ENCODE data around the gene ZNF714. TPM values are rescaled to one million over a fixed set of nuclear protein-coding genes. Genes with fewer than 3 reads are reported as not detected.

The ZNF714 gene
- total and polyA plus RNA-seq, 9 of the 15 experiments (the other 6 are each of a cell fraction or from before 2014, with no cell fraction given) = 16.2 to 40.8 (median 28.9) TPM

DNA sequence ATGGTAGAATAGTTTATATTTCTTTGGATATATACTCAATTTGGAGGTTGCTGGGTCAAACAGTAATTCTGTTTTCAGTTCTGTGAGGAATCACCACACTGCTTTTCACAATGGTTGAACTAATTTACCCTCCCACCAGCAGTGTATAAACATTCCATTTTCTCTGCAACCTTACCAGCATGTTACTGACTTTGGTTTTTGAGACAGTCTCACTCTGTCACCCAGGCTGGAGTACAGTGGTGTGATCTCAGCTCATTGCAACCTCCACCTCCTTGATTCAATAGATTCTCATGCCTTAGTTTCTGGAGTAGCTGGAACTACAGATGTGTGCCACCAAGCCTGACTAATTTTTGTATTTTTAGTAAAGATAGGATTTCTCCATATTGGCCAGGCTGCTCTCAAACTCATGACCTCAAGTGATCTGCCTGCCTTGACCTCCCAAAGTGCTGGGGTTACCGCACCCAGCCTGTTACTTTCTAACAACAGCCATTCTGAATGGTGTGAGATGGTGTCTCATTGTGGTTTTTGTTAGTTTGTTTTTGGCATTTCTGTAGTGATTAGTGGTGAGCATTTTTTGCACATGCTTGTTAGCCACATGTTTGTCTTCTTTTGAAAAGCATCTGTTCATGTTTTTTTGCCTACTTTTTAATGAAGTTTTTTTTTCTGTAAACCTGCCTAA lies 12.5 kb downstream of the ZNF714 start:
- POLR2A ChIA-PET = interaction anchor here (0.6 to 1.3 kb wide), 2 partner anchors 12 to 918 kb away, joined by 3 read pairs; partner anchors contain the start of gene ZNF714
- BruUV-seq (replicated peaks) = no TSS peak

More for the DNA sequence above, 12.5 kb downstream of the ZNF714 start:
- Histone ChIP-seq H2AFZ (ENCODE audit: low read depth, low read length) (no peak overlapping the region), H3K79me2 (ENCODE audit: control insufficient read depth, insufficient read depth, low read length) (no peaks in the 10 kb centered on the region), H3K4me1 (replicated peaks in 1 of 2; ENCODE audit: control insufficient read depth in 2 of 2, insufficient read depth in 2 of 2, low read length in 2 of 2) (peaks cover 0 to 2% of the 10 kb centered on the region in 2 experiments; a peak in 3 of 5 replicates), H3K36me3 (ENCODE audit: control insufficient read depth, insufficient read depth, low read length) (peaks cover 34% of the 10 kb centered on the region; the same call in 2 of the 3 replicates), H3K9me1 (ENCODE audit: control insufficient read depth, insufficient read depth, low read length) (no peaks in the 10 kb centered on the region), H3K4me2 (ENCODE audit: insufficient read depth, low read length) (no peak overlapping the region), H3K9ac (ENCODE audit: insufficient read depth in 1 of 2, low read depth in 2 of 2, low read length in 2 of 2) (no peak overlapping the region), H4K20me1 (replicated peaks; ENCODE audit: control insufficient read depth, insufficient read depth, low read length) (no peaks in the 10 kb centered on the region), H3K27ac (ENCODE audit: extremely low read depth, low read depth, low read length) (no peak overlapping the region), H3K27me3 (ENCODE audit: control insufficient read depth in 2 of 2, insufficient read depth in 2 of 2, low read length in 2 of 2) (no peaks in the 10 kb centered on the region), H3K4me3 (no peak overlapping the region), H3K9me3 (replicated peaks; ENCODE audit: control insufficient read depth, insufficient read depth, low read depth, low read length) (no peaks in the 10 kb centered on the region)
- intact Hi-C loops (cut with micrococcal nuclease) = no loop called here
- ATAC-seq (no peak), DNase-seq (ENCODE audit: extremely low read depth in 1 of 4, low spot score in 3 of 4) (no peak), FAIRE-seq (no peak)
- no peak for TF ChIP-seq ILF3 (IDR thresholded peaks at IDR 0.05; ENCODE audit: borderline replicate concordance)
- no peak for TF ChIP-seq ZNF766 (CRISPR knock-in tag; conservative IDR thresholded peaks at IDR 0.05)
- TF ChIP-seq, protein P1, sequence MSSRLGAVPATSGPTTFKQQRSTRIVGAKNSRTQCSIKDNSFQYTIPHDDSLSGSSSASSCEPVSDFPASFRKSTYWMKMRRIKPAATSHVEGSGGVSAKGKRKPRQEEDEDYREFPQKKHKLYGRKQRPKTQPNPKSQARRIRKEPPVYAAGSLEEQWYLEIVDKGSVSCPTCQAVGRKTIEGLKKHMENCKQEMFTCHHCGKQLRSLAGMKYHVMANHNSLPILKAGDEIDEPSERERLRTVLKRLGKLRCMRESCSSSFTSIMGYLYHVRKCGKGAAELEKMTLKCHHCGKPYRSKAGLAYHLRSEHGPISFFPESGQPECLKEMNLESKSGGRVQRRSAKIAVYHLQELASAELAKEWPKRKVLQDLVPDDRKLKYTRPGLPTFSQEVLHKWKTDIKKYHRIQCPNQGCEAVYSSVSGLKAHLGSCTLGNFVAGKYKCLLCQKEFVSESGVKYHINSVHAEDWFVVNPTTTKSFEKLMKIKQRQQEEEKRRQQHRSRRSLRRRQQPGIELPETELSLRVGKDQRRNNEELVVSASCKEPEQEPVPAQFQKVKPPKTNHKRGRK (tag; IDR thresholded peaks at IDR 0.05) = no peak
- no peak for TF ChIP-seq HDAC1 (IDR thresholded peaks at IDR 0.05)
- no peak for TF ChIP-seq DDX20 (tag; IDR thresholded peaks at IDR 0.05; ENCODE audit: low read depth)
- TF ChIP-seq TAF15 (IDR thresholded peaks at IDR 0.05; ENCODE audit: low read depth, low read length) = no peak
- no peak for TF ChIP-seq ZNF668 (CRISPR knock-in tag; IDR thresholded peaks at IDR 0.05)
- 50% methylated on average over 1 of the region's 1 CpG for WGBS (ENCODE audit: insufficient coverage, low coverage, missing lambda C conversion rate)
- in situ Hi-C loops (cut with MboI) = no loop called here
- CTCF ChIA-PET (ENCODE audit: low intra/inter-chr PET ratio) = no interaction called here

Measured in K562 (cell line).